ENCODE measurements around the gene TIMELESS. TPM values are rescaled to one million over a fixed set of nuclear protein-coding genes. Genes with fewer than 3 reads are reported as not detected.
A peak's percentile ranks its signal among the peaks of the same experiment; 100 is the strongest.

The TIMELESS gene
- total RNA-seq, 4 donors from 2014 or later = 2.9 to 6.5 (median 3.7) TPM

GRCh38 chr12:56468216-56469006, 19.2 kb upstream of the TIMELESS start, which contains the start of gene SPRYD4:
SPRYD4 (plus strand) TSS chr12:56468578; CDS start chr12:56468592, 14 bp downstream.
- WGBS, 2 donors = 0% methylated on average over 43 of the region's 43 CpGs
- intact Hi-C loops (cut with DNase I; ENCODE audit: low total_unique reads) = loop anchor here (5.0 kb wide), 1 partner anchor 276 kb away; no protein-coding TSS in a partner anchor
- H3K4me3 ChIP-seq (ENCODE audit: low read depth, poor library complexity, severe bottlenecking) = peak within 1 kb of the TSS; percentile 57
- peak in 1 of 2 donors; percentile 35 for TF ChIP-seq POLR2A (IDR thresholded peaks at IDR 0.05)
- no peak for TF ChIP-seq CTCF (IDR thresholded peaks at IDR 0.05)
- peak; percentile 92 to 98 for DNase-seq (ENCODE audit: low spot score in 2 of 2)

- no peak overlapping the region for H3K4me3 ChIP-seq (ENCODE audit: low read depth, poor library complexity, severe bottlenecking)
- intact Hi-C loops (cut with DNase I; ENCODE audit: low total_unique reads) = no loop called here
- TF ChIP-seq CTCF (IDR thresholded peaks at IDR 0.05) = no peak
- no peak for TF ChIP-seq POLR2A (IDR thresholded peaks at IDR 0.05)
- DNase-seq (ENCODE audit: low spot score in 2 of 2) = no peak
Measured at GRCh38 chr12:56462565-56462964, 13.3 kb upstream of the TIMELESS start.

GRCh38 chr12:56461235-56462159, 12.3 kb upstream of the TIMELESS start:
- 87 to 91% methylated on average over 11 of the region's 11 CpGs for WGBS, 2 donors
- DNase-seq (ENCODE audit: low spot score in 2 of 2) = no peak
- intact Hi-C loops (cut with DNase I; ENCODE audit: low total_unique reads) = no loop called here
- TF ChIP-seq POLR2A (IDR thresholded peaks at IDR 0.05) = no peak
- no peak for TF ChIP-seq CTCF (IDR thresholded peaks at IDR 0.05)
- H3K4me3 ChIP-seq (ENCODE audit: low read depth, poor library complexity, severe bottlenecking) = no peak overlapping the region

- WGBS, 2 donors = 90 to 94% methylated on average over 4 of the region's 4 CpGs
- no peak overlapping the region for H3K4me3 ChIP-seq (ENCODE audit: low read depth, poor library complexity, severe bottlenecking)
- TF ChIP-seq CTCF (IDR thresholded peaks at IDR 0.05) (no peak), POLR2A (IDR thresholded peaks at IDR 0.05) (no peak)
- DNase-seq (ENCODE audit: low spot score in 2 of 2) = no peak
- intact Hi-C loops (cut with DNase I; ENCODE audit: low total_unique reads) = no loop called here
Measured at GRCh38 chr12:56457817-56458216, 8.6 kb upstream of the TIMELESS start.

GRCh38 chr12:56454557-56454956, 5.3 kb upstream of the TIMELESS start, which contains the start of gene MIP:
MIP (minus strand) TSS chr12:56454657; CDS start chr12:56454613, 44 bp downstream.
- H3K4me3 ChIP-seq (ENCODE audit: low read depth, poor library complexity, severe bottlenecking) = no peak within 1 kb of the TSS
- intact Hi-C loops (cut with DNase I; ENCODE audit: low total_unique reads) = no loop called here
- WGBS, 2 donors = 89 to 90% methylated on average over 5 of the region's 5 CpGs
- TF ChIP-seq POLR2A (IDR thresholded peaks at IDR 0.05) (no peak), CTCF (IDR thresholded peaks at IDR 0.05) (no peak)
- DNase-seq (ENCODE audit: low spot score in 2 of 2) = no peak
